ENCODE data around the gene NPIPB2.
"Not testable (repeated sequence)": the region's sequence is repeated elsewhere in the genome, so short reads cannot be mapped to it uniquely, and the experiment has no call there.

The NPIPB2 gene

DNA sequence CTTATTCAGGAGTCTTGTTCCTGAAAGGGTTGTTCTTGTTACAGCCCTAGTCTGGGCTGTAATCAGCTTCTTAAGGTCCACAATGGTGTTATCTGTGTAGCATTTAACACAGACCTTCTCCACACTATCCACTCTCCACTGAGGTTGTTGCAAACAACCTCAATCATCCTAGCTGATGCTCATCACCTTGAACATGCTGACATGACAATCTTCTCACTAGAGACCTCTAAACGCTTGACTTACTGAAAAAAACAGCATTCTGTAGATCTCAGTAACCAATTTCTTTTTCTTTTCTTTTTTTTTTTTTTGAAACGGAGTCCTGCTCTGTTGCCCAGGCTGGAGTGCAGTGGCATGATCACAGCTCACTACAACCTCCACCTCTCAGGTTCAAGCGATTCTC, 26.7 kb upstream of the NPIPB2 start:
- H3K4me3 ChIP-seq (replicated peaks; ENCODE audit: low read depth, low read length) = no peak overlapping the region
- TF ChIP-seq, protein P1, sequence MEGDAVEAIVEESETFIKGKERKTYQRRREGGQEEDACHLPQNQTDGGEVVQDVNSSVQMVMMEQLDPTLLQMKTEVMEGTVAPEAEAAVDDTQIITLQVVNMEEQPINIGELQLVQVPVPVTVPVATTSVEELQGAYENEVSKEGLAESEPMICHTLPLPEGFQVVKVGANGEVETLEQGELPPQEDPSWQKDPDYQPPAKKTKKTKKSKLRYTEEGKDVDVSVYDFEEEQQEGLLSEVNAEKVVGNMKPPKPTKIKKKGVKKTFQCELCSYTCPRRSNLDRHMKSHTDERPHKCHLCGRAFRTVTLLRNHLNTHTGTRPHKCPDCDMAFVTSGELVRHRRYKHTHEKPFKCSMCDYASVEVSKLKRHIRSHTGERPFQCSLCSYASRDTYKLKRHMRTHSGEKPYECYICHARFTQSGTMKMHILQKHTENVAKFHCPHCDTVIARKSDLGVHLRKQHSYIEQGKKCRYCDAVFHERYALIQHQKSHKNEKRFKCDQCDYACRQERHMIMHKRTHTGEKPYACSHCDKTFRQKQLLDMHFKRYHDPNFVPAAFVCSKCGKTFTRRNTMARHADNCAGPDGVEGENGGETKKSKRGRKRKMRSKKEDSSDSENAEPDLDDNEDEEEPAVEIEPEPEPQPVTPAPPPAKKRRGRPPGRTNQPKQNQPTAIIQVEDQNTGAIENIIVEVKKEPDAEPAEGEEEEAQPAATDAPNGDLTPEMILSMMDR (IDR thresholded peaks at IDR 0.05; ENCODE audit: low read length, missing control alignments) = no peak
- no peak for DNase-seq (ENCODE audit: low read depth)

DNA sequence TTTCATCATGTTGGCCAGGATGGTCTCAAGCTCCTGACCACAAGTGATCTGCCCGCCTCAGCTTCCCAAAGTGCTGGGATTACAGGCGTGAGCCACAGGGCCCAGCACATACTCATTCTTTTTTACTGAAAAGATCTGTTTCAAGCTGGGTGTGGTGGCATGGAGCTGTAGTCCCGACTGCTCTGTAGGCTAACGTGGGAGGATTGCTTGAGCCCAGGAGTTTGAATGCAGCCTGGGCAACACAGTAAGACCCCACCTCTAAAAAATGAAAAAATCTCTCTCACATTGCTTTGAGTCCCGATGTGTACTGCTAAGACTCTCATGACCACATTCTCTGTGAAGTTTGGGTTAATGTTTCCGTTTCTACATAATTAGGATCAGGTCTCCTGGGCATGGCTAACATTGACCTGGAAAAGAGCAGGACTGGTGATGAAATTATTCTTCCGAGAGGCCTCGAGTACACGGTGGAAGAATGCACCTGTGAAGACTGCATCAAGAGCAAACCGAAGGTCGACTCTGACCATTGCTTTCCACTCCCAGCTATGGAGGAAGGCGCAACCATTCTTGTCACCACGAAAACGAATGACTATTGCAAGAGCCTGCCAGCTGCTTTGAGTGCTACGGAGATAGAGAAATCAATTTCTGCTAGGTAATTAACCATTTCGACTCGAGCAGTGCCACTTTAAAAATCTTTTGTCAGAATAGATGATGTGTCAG, 25.5 kb upstream of the NPIPB2 start:
- H3K4me3 ChIP-seq (replicated peaks; ENCODE audit: low read depth, low read length) = no peak overlapping the region
- TF ChIP-seq, protein P1 (IDR thresholded peaks at IDR 0.05; ENCODE audit: low read length, missing control alignments) = no peak

DNA sequence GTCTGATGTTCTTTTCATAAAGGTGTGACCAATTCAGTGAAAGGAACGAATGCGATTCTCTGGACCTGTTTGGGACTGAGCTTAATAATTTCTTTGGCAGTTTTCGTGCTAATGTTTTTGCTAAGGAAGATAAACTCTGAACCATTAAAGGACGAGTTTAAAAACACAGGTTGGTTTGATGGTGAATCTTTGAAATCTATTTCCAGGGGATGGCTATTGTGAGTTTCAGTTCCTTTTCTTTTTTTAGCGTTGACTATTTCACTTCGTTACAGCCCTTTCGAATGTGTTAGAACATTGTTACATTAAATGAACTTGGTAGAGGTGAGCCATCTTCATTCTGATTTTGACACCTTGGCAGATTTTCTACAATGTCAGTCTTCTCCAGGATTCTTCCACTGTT, 24.3 kb upstream of the NPIPB2 start:
- H3K4me3 ChIP-seq (replicated peaks; ENCODE audit: low read depth, low read length) = no peak overlapping the region
- TF ChIP-seq, protein P1 (IDR thresholded peaks at IDR 0.05; ENCODE audit: low read length, missing control alignments) = no peak

More for the DNA sequence above, 25.5 kb upstream of the NPIPB2 start:
- no peak for DNase-seq (ENCODE audit: low read depth)

DNA sequence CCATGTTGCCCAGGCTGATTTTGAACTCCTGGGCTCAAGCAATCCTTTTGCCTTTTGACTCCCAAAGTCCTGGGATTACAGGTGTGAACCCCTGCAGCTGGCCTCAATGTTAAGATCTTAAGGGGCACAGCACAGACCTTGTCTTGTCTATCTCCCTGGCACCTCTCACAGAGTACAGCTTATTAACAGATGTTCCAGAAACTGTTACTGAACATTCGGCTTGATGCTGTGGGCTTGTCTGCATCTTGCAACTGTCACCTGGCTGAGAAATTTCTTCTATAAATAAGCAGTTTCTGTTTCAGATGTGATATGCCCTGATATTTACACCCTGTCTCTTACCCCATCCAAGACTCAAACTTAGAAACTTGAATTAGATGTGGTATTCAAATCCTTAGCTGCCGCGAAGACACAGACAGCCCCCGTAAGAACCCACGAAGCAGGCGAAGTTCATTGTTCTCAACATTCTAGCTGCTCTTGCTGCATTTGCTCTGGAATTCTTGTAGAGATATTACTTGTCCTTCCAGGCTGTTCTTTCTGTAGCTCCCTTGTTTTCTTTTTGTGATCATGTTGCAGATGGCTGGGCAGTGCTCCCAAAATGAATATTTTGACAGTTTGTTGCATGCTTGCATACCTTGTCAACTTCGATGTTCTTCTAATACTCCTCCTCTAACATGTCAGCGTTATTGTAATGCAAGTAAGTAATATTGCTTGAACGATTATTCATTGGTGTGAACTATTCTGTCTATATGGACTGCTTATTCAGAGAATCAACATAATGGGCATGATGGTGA, 23.1 kb upstream of the NPIPB2 start, which contains the start of gene TNFRSF17:
TNFRSF17 (plus strand) TSS at position 450 of the 791 bp plus-strand sequence; CDS start at position 565, 115 bp downstream.
- H3K4me3 ChIP-seq (replicated peaks; ENCODE audit: low read depth, low read length) = no peak within 1 kb of the TSS

More for the DNA sequence above, 24.3 kb upstream of the NPIPB2 start:
- no peak for DNase-seq (ENCODE audit: low read depth)

GRCh38 chr16:11963706-11964105, 21.9 kb upstream of the NPIPB2 start:
- TF ChIP-seq, protein P1 (IDR thresholded peaks at IDR 0.05; ENCODE audit: low read length, missing control alignments) = no peak
- DNase-seq (ENCODE audit: low read depth) = no peak
- H3K4me3 ChIP-seq (replicated peaks; ENCODE audit: low read depth, low read length) = no peak overlapping the region

More for the DNA sequence above, 23.1 kb upstream of the NPIPB2 start, which contains the start of gene TNFRSF17:
- TF ChIP-seq, protein P1 (IDR thresholded peaks at IDR 0.05; ENCODE audit: low read length, missing control alignments) = no peak
- no peak for DNase-seq (ENCODE audit: low read depth)

GRCh38 chr16:11962978-11963377, 21.1 kb upstream of the NPIPB2 start:
- H3K4me3 ChIP-seq (replicated peaks; ENCODE audit: low read depth, low read length); DNase-seq (ENCODE audit: low read depth): not testable (repeated sequence)

- not testable (repeated sequence) for H3K4me3 ChIP-seq (replicated peaks; ENCODE audit: low read depth, low read length); DNase-seq (ENCODE audit: low read depth)
Measured at GRCh38 chr16:11962457-11962856, 20.6 kb upstream of the NPIPB2 start.
